ENCODE results near the gene TBC1D9B.

The TBC1D9B gene

DNA sequence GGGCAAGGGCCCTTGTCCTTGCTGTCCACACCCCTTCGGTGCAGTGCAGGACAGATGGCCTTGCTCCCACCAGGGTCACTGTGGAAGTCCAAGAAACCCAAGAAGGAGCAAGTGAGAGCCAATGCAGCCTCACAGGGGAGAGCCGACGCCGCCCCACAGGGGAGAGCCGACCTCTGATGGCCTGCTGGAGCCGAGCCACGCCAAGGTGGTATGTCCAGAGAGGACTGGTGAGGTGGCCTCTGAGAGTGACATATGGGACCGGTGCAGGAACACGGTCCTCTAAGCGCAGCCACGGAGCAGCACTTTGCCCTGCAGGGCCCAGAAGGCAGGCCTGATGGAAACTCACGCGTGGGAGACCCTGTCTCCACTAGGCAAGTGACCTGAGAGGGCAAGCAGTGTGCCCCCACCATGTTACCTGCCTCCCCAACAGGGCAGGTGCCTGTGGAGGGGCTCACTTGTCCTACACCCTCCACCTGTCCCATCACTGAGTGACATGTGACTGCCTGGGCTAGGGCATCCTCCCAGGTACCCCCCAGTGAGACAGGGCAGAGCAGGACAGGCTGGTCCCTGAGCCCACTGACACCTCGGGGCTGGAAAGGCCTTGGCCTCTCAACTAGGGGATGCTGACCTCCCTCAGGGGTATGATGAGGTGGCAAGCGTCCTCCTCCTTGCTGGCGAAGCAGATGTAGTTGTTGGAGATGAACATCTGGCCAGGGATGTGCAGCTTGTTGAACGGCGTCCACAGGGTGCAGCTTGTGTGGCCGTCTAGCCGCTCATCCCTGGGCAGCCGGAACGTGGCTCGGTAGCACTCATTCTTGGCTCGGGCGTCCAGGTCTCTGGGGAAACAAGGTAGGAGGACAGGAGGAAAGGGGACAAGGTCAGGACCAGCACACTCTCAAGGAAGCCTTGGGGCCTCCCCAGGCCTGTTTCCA lies 16.7 kb downstream of the TBC1D9B start:
- no peak for DNase-seq (ENCODE audit: low read depth, low spot score)
- ChIA-PET POLR2A (interaction anchor here (0.7 kb wide), 1 partner anchor 93 kb away, joined by 3 read pairs; no protein-coding TSS in a partner anchor), CTCF (interaction anchor here (1.6 kb wide), 1 partner anchor 17 kb away, joined by 5 read pairs; no protein-coding TSS in a partner anchor)
- TF ChIP-seq, protein P1, sequence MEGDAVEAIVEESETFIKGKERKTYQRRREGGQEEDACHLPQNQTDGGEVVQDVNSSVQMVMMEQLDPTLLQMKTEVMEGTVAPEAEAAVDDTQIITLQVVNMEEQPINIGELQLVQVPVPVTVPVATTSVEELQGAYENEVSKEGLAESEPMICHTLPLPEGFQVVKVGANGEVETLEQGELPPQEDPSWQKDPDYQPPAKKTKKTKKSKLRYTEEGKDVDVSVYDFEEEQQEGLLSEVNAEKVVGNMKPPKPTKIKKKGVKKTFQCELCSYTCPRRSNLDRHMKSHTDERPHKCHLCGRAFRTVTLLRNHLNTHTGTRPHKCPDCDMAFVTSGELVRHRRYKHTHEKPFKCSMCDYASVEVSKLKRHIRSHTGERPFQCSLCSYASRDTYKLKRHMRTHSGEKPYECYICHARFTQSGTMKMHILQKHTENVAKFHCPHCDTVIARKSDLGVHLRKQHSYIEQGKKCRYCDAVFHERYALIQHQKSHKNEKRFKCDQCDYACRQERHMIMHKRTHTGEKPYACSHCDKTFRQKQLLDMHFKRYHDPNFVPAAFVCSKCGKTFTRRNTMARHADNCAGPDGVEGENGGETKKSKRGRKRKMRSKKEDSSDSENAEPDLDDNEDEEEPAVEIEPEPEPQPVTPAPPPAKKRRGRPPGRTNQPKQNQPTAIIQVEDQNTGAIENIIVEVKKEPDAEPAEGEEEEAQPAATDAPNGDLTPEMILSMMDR (IDR thresholded peaks at IDR 0.05; ENCODE audit: insufficient read depth, low read length, missing control alignments): no peak
- no peak overlapping the region for H3K4me3 ChIP-seq (ENCODE audit: low read depth, low read length)

DNA sequence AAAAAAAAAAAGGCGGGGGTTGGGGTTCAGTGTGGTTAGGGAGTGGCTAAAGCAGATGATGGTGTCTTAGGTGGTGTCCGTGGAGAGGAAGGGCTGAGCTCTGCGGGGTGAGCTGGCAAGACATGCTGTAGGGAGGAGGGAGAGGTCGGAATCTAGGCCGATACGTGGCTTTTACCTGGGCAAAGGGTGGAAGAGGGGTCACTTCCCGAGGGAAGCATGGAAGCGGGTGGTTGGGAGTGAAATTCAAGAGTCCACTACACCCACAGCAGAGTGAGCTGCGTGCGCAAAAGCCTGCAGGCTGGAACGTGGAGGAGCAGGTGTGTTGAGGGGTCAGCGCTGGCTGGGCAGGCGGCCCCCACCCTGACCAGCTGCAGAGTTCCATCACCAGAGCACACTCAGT lies 17.8 kb downstream of the TBC1D9B start:
- POLR2A ChIA-PET: no interaction called here
- CTCF ChIA-PET: interaction anchor here (1.6 kb wide), 1 partner anchor 18 kb away, joined by 5 read pairs; no protein-coding TSS in a partner anchor
- no peak overlapping the region for H3K4me3 ChIP-seq (ENCODE audit: low read depth, low read length)
- TF ChIP-seq, protein P1 (IDR thresholded peaks at IDR 0.05; ENCODE audit: insufficient read depth, low read length, missing control alignments): no peak
- DNase-seq (ENCODE audit: low read depth, low spot score): no peak

DNA sequence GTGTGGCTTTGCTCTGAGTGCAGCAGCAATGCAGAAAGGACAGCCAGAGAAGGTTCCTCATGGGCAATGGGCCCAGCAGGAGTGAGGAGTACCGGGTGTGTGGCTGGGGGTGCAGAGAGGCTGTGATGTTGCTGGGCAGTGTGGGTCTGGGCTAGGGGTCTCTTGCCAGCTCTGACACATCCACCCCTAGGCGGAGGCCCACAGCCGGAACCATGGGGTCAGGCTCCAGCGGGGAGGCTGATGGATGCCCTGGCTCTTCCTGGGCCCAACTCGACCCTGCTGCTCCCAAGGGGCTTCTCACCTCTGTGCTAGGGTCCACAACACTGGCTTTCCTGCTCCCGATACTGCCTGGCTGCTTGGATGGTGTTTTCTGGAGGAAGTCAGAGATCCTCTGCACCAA lies 19.9 kb downstream of the TBC1D9B start:
- ChIA-PET CTCF (interaction anchor here (0.7 to 1.1 kb wide), 2 partner anchors 19 to 21 kb away, joined by 3 to 4 read pairs; no protein-coding TSS in a partner anchor), POLR2A (no interaction called here)
- H3K4me3 ChIP-seq (ENCODE audit: low read depth, low read length): no peak overlapping the region
- TF ChIP-seq, protein P1 (IDR thresholded peaks at IDR 0.05; ENCODE audit: insufficient read depth, low read length, missing control alignments): no peak
- no peak for DNase-seq (ENCODE audit: low read depth, low spot score)

DNA sequence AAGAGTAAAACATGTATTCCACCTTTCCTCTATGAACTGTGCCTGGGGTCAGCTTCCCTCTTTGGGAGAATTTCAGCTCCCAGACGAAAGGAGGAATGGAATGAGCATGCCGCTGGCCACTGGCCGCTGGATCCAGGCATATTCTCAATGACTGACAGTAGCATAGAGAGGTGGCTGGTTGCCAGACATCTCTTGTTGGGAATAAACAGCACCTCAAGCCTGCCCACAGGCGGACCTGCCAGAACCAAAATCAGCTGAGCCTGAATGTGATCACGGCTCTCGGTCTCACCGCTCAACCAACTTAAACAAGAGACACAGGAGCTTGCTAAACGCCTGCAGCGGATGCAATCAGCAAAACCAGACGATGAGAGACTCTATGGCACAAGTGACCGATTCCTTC lies 20.6 kb downstream of the TBC1D9B start:
- DNase-seq (ENCODE audit: low read depth, low spot score): no peak
- ChIA-PET CTCF (interaction anchor here (1.1 kb wide), 1 partner anchor 21 kb away, joined by 3 read pairs; no protein-coding TSS in a partner anchor), POLR2A (no interaction called here)
- TF ChIP-seq, protein P1 (IDR thresholded peaks at IDR 0.05; ENCODE audit: insufficient read depth, low read length, missing control alignments): no peak
- H3K4me3 ChIP-seq (ENCODE audit: low read depth, low read length): no peak overlapping the region

DNA sequence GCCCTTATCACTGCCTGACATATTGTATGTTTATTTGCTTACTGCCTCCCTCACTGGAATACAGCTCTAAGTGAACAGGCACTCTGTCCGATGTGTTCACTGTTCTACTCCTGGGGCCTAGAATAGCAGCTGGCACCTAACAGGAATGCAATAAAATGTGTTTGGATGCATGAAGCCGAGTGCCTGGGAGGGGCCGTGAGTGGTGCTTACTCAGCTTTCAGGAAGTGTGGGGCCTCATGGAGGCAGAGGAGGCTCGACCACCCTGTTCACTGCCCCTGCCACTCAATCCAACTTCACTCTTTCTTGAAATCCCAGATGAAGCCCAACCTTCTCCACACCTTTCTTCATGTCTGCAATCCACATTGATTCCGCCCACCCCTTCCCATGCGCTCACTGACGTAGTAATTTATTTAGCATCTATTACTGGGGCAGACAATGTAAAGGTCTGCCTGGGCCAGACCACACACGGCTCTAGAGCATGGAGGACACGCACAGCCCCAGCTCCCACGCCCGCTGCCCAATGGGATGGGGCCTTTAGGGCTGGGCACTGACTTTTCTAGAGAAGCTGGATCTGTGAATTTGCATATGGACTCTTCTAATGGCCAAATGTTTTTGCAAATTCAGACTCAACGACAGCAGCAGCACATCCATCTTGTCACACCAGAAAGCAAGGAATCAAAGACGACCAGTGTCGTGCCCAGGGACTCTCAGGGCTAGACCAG lies 21.3 kb downstream of the TBC1D9B start:
- no peak overlapping the region for H3K4me3 ChIP-seq (ENCODE audit: low read depth, low read length)
- CTCF ChIA-PET: no interaction called here
- no peak for DNase-seq (ENCODE audit: low read depth, low spot score)
- POLR2A ChIA-PET: no interaction called here
- TF ChIP-seq, protein P1 (IDR thresholded peaks at IDR 0.05; ENCODE audit: insufficient read depth, low read length, missing control alignments): no peak

Measured in AG04449 (cell line).